SKM-1 (cell line): ENCODE results near the gene NKAPD1.
"Not testable (repeated sequence)": the region's sequence is repeated elsewhere in the genome, so short reads cannot be mapped to it uniquely, and the experiment has no call there.

Source experiments
- DNase-seq: peaks from one replicate; lab custom pipeline; 2025; ENCODE audit not compliant: unreplicated experiment; lab: John Stamatoyannopoulos, UW

NKAPD1 gene

GRCh38 chr11:112085822-112086421 lies 11.8 kb downstream of the NKAPD1 start:
- DNase-seq, result no peak

GRCh38 chr11:112086422-112087191 lies 12.5 kb downstream of the NKAPD1 start, which contains the start of the genes SDHD and TIMM8B:
TSS of gene SDHD (plus strand) at chr11:112086873. CDS start at chr11:112086908, 35 bp downstream.
TSS of gene TIMM8B (minus strand) at chr11:112086756. CDS start at chr11:112086723, 33 bp downstream.
- DNase-seq, result peak; percentile 90

GRCh38 chr11:112087212-112087611 lies 13.1 kb downstream of the NKAPD1 start:
- no peak for DNase-seq

GRCh38 chr11:112095302-112095701 lies 21.2 kb downstream of the NKAPD1 start:
- not testable (repeated sequence) for DNase-seq

GRCh38 chr11:112096194-112096593 lies 22.1 kb downstream of the NKAPD1 start:
- no peak for DNase-seq

- DNase-seq, result no peak
Measured at GRCh38 chr11:112097734-112098528, 23.8 kb downstream of the NKAPD1 start.

GRCh38 chr11:112100462-112100861 lies 26.4 kb downstream of the NKAPD1 start:
- DNase-seq, result no peak

GRCh38 chr11:112103446-112103845 lies 29.3 kb downstream of the NKAPD1 start:
- no peak for DNase-seq

- DNase-seq, result no peak
Measured at GRCh38 chr11:112106070-112106469, 32.0 kb downstream of the NKAPD1 start.

GRCh38 chr11:112113539-112114457 lies 39.7 kb downstream of the NKAPD1 start:
- DNase-seq, result peak; percentile 53

GRCh38 chr11:112114460-112114859 lies 40.4 kb downstream of the NKAPD1 start:
- no peak for DNase-seq

- DNase-seq, result no peak
Measured at GRCh38 chr11:112115386-112115785, 41.3 kb downstream of the NKAPD1 start.

- DNase-seq, result no peak
Measured at GRCh38 chr11:112118176-112118575, 44.1 kb downstream of the NKAPD1 start.

GRCh38 chr11:112121981-112122615 lies 48.0 kb downstream of the NKAPD1 start:
- DNase-seq, result no peak

- no peak for DNase-seq
Measured at GRCh38 chr11:112123129-112123528, 49.0 kb downstream of the NKAPD1 start.

- no peak for DNase-seq
Measured at GRCh38 chr11:112127056-112127455, 53.0 kb downstream of the NKAPD1 start.

- no peak for DNase-seq
Measured at GRCh38 chr11:112128483-112129121, 54.5 kb downstream of the NKAPD1 start.

GRCh38 chr11:112129656-112130055 lies 55.6 kb downstream of the NKAPD1 start:
- peak; percentile 49 for DNase-seq

GRCh38 chr11:112132737-112133136 lies 58.6 kb downstream of the NKAPD1 start:
- no peak for DNase-seq

- no peak for DNase-seq
Measured at GRCh38 chr11:112134473-112134872, 60.4 kb downstream of the NKAPD1 start.
